ENCODE data around the gene IMPA2. TPM values are rescaled to one million over a fixed set of nuclear protein-coding genes. Genes with fewer than 3 reads are reported as not detected.

The IMPA2 gene
- total RNA-seq, 1 experiment from 2014 or later = 79.9 TPM

DNA sequence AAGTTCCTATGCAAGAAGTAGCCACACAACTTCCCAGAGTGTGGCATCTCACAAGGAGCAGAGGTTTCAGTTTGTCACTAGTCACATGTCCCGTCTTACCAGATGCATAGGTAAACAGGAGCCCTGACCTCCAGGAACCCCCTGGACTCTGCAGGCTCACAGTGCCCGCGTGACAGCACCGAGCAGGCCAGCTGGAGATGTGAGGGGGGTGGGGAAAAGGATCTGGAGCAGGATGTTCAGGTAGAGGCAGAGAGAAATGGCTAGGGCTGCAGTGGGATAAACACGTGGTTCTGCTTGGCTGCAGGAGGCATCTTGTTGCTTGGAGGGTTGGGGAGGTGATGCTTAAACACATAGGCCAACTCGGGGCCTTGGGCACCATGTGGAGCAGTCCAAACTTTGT, 54.2 kb downstream of the IMPA2 start:
- Histone ChIP-seq H3K4me1 (peaks cover 3% of the 10 kb centered on the region; the same call in 1 of the 2 replicates), H3K4me3 (ENCODE audit: low read depth, low read length) (no peak overlapping the region), H3K9me3 (no peaks in the 10 kb centered on the region), H3K27me3 (replicated peaks; ENCODE audit: control insufficient read depth, insufficient read depth, low read length) (no peaks in the 10 kb centered on the region), H3K36me3 (ENCODE audit: control insufficient read depth, insufficient read depth, low read length) (no peaks in the 10 kb centered on the region)
- no peak for DNase-seq
- TF ChIP-seq, protein P1, sequence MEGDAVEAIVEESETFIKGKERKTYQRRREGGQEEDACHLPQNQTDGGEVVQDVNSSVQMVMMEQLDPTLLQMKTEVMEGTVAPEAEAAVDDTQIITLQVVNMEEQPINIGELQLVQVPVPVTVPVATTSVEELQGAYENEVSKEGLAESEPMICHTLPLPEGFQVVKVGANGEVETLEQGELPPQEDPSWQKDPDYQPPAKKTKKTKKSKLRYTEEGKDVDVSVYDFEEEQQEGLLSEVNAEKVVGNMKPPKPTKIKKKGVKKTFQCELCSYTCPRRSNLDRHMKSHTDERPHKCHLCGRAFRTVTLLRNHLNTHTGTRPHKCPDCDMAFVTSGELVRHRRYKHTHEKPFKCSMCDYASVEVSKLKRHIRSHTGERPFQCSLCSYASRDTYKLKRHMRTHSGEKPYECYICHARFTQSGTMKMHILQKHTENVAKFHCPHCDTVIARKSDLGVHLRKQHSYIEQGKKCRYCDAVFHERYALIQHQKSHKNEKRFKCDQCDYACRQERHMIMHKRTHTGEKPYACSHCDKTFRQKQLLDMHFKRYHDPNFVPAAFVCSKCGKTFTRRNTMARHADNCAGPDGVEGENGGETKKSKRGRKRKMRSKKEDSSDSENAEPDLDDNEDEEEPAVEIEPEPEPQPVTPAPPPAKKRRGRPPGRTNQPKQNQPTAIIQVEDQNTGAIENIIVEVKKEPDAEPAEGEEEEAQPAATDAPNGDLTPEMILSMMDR (IDR thresholded peaks at IDR 0.05; ENCODE audit: insufficient read depth in 1 of 2, low read depth in 1 of 2, low read length in 1 of 2, severe bottlenecking in 1 of 2, unreplicated experiment in 1 of 2) = no peak
- ChIA-PET CTCF (no interaction called here), POLR2A (no interaction called here)
- intact Hi-C loops (cut with micrococcal nuclease; ENCODE audit: unreplicated experiment) = no loop called here
- Mint-ChIP-seq H3K36me3 (ENCODE audit: insufficient read depth, unreplicated experiment) (no peaks in the 10 kb centered on the region), H3K27ac (ENCODE audit: unreplicated experiment) (no peak overlapping the region), H3K4me3 (ENCODE audit: unreplicated experiment) (no peak overlapping the region), H3K27me3 (ENCODE audit: insufficient read depth, unreplicated experiment) (no peaks in the 10 kb centered on the region), H3K4me1 (ENCODE audit: low read depth, unreplicated experiment) (no peaks in the 10 kb centered on the region), H3K9me3 (ENCODE audit: unreplicated experiment) (no peaks in the 10 kb centered on the region)
- no TSS peak for BruUV-seq (replicated peaks)

DNA sequence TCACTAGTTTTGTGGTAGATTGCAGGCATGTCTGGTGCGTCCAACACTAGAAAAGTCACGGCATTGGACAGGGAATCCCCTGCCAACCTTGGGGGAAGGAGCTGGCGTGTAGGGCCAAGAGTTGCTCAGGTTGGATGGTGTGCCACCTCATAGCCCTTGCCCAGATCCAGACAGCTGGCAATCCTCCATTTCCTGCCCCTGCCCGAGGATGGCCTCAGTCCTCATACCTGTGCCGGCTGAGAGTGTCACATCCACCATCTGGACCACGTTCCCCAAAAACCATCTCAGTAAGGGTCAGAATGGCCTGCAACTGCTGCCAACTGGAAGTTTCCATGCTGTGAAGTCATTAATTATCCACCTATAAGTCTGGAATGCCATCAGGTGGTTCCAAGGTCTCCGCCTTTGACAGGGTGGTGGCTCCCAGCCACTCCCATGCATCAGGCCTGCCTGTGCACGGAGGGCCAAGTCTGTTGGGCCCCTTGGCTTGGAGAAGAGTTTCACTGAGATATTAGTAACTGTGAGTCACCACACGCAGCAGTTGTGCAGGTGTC, 55.0 kb downstream of the IMPA2 start:
- no TSS peak for BruUV-seq (replicated peaks)
- ChIA-PET CTCF (interaction anchor here (0.6 to 1.1 kb wide), 3 partner anchors 36 to 98 kb away, joined by 3 read pairs; no protein-coding TSS in a partner anchor), POLR2A (interaction anchor here (0.5 kb wide), 1 partner anchor 55 kb away, joined by 4 read pairs; no protein-coding TSS in a partner anchor)
- Mint-ChIP-seq H3K9me3 (ENCODE audit: unreplicated experiment) (no peaks in the 10 kb centered on the region), H3K27ac (ENCODE audit: unreplicated experiment) (no peak overlapping the region), H3K4me3 (ENCODE audit: unreplicated experiment) (no peak overlapping the region), H3K36me3 (ENCODE audit: insufficient read depth, unreplicated experiment) (no peaks in the 10 kb centered on the region), H3K4me1 (ENCODE audit: low read depth, unreplicated experiment) (no peaks in the 10 kb centered on the region), H3K27me3 (ENCODE audit: insufficient read depth, unreplicated experiment) (no peaks in the 10 kb centered on the region)
- Histone ChIP-seq H3K4me3 (ENCODE audit: low read depth, low read length) (no peak overlapping the region), H3K4me1 (peaks cover 3% of the 10 kb centered on the region; the same call in 1 of the 2 replicates), H3K27me3 (replicated peaks; ENCODE audit: control insufficient read depth, insufficient read depth, low read length) (no peaks in the 10 kb centered on the region), H3K36me3 (ENCODE audit: control insufficient read depth, insufficient read depth, low read length) (no peaks in the 10 kb centered on the region), H3K9me3 (no peaks in the 10 kb centered on the region)
- TF ChIP-seq, protein P1 (IDR thresholded peaks at IDR 0.05; ENCODE audit: insufficient read depth in 1 of 2, low read depth in 1 of 2, low read length in 1 of 2, severe bottlenecking in 1 of 2, unreplicated experiment in 1 of 2) = no peak
- DNase-seq = no peak
- intact Hi-C loops (cut with micrococcal nuclease; ENCODE audit: unreplicated experiment) = no loop called here

DNA sequence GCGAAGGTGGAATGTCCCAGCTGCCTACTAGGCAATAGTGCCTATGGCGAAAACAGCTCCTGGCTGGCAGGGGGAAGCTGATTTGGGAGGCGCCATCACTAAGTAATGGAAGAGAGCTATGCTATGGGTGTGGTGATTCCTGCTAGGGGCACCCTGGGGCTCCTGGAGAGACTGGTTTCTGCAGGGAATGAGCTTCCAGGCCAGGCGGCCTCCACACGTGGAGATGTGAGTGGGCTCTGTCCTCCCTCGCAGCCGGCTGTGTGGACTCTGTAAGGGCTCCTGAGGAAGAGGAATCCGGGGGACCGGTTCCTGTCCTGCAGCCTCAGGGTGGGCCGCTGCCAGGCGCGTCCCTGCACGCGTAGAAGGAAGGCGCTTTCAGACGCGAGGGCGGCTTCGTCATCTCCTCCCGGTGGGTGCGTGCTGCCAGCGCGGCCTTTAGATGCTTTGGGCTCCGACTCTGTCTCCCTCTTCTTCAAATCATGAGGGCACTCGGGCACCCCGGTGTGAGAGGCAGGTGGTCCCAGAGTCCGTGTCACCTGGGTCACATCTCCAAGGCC, 56.9 kb downstream of the IMPA2 start:
- peak in 1 of 2 experiments; percentile 24 for DNase-seq
- POLR2A ChIA-PET = no interaction called here
- Mint-ChIP-seq H3K4me1 (ENCODE audit: low read depth, unreplicated experiment) (no peaks in the 10 kb centered on the region), H3K4me3 (ENCODE audit: unreplicated experiment) (peak overlapping the region; percentile 80), H3K27me3 (ENCODE audit: insufficient read depth, unreplicated experiment) (peaks cover 2% of the 10 kb centered on the region), H3K9me3 (ENCODE audit: unreplicated experiment) (no peaks in the 10 kb centered on the region), H3K27ac (ENCODE audit: unreplicated experiment) (no peak overlapping the region), H3K36me3 (ENCODE audit: insufficient read depth, unreplicated experiment) (no peaks in the 10 kb centered on the region)
- CTCF ChIA-PET = interaction anchor here (0.6 to 2.0 kb wide), 12 partner anchors 10 to 383 kb away, joined by 3 to 18 read pairs (median 5); no protein-coding TSS in a partner anchor
- Histone ChIP-seq H3K27me3 (replicated peaks; ENCODE audit: control insufficient read depth, insufficient read depth, low read length) (no peaks in the 10 kb centered on the region), H3K9me3 (no peaks in the 10 kb centered on the region), H3K4me3 (ENCODE audit: low read depth, low read length) (peak overlapping the region; percentile 52; the same call in 1 of the 2 replicates), H3K36me3 (ENCODE audit: control insufficient read depth, insufficient read depth, low read length) (no peaks in the 10 kb centered on the region), H3K4me1 (peaks cover 3% of the 10 kb centered on the region; the same call in 1 of the 2 replicates)
- intact Hi-C loops (cut with micrococcal nuclease; ENCODE audit: unreplicated experiment) = loop anchor here (1.0 to 2.0 kb wide), 2 partner anchors 43 to 100 kb away; no protein-coding TSS in a partner anchor
- TF ChIP-seq, protein P1 (IDR thresholded peaks at IDR 0.05; ENCODE audit: insufficient read depth in 1 of 2, low read depth in 1 of 2, low read length in 1 of 2, severe bottlenecking in 1 of 2, unreplicated experiment in 1 of 2) = no peak
- BruUV-seq (replicated peaks) = no TSS peak

Measured in Caco-2 (cell line).